CD4-positive, alpha-beta T cell treated with Interleukin-2 at 100 ng/mL for 4 hours (primary cell): ENCODE measurements around the gene ABTB2.

Source experiments
- DNase-seq: peaks from one replicate; pipeline ENCODE4 v3.0.0-alpha.2; 2020; ENCODE audit warnings: low spot score

The ABTB2 gene

DNA sequence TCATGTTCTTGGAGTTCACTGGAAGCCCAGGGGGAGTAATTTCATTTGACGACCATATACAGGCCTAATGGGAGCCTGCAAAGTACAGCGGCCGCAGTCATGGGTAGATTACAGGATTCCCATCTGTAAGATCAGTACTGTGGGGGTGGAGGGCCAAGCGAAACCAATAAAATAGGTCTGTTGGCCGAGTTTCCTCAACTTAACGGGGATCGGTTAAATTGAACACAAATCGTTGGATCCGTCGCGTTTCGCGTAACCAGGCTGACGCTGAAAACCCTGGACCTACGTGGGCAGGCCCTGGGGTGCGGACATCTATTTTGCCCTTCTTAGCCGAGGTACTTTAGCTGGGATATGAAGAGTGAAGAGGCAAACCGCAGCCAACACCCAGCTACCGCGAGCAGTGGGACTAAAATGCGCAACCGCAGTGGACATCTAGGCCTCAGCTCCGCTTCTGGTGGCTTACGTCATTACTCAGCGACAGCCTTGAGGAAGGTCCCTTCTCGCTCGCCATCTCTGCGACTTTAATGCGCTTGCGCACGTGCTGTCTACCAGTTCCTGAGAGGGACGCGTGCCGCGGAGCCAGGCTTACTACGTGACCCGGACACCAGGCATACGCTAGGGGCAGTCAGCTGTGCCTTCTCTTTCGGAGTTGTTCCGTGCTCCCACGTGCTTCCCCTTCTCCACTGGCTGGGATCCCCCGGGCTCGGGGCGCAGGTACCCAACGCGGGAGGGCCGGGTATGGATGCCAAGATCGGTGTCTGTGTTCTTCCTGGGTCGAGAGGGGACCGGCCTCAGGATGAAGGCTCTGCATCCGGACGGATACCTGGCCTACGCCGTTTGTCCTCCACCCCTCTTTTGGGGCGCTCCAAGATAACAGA, 252.5 kb downstream of the ABTB2 start, which contains the start of gene NAT10:
Gene NAT10, plus strand, starts transcription at position 551 of the 878 bp plus-strand sequence. CDS start 2,597 bp downstream, outside the sequence.
- peak; percentile 99 for DNase-seq

DNA sequence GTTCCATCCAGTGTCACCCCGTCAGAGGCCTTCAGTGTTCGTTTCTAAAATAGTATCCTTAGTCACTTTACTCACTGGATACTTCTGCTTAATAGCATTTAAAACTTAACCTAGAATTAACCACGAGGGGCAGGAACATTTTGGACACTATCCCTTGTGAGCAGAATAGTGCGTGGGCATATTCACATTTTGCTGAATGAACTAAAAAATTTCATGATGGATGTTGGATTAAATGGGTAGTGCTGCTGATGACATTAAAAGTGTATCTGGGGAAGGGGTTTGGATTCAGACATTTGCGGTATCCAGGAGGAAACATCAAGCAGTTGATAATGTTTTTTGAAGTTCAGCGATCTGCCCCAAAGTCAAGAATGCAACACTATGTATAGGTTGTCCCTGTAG, 253.1 kb downstream of the ABTB2 start:
- no peak for DNase-seq
